ENCODE measurements around the gene SOD1. TPM values are rescaled to one million over a fixed set of nuclear protein-coding genes. Genes with fewer than 3 reads are reported as not detected.
A peak's percentile ranks its signal among the peaks of the same experiment; 100 is the strongest.

SOD1 gene
- total RNA-seq, 1 experiment from 2014 or later: 380 TPM

DNA sequence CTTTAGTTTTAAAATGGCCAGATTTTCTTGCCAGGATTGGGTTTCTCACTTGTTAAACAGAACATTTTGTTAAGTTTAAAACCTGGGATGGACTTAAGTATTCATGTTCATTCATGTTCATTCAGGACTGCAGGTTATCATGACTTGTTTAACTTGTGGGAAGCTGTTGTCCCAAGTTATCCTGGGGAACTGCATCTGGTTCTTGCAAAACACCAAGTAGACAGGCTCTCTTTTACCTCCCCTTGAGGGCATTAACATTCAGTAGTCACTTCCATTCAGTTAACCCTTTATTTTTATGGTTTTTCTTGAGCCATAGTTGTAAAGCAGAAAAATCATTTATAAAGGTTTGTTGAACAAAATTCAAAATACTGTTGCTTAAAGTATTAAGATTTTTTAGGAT lies 8.1 kb downstream of the SOD1 start:
- CTCF ChIA-PET: no interaction called here
- H3K4me1 ChIP-seq (ENCODE audit: insufficient read depth, low read length, poor library complexity, severe bottlenecking): peaks cover 31% of the 10 kb centered on the region
- peaks cover 77% of the 10 kb centered on the region for H3K36me3 ChIP-seq (ENCODE audit: insufficient read depth, low read length, poor library complexity, severe bottlenecking)
- intact Hi-C loops (cut with micrococcal nuclease; ENCODE audit: unreplicated experiment): no loop called here
- no peaks in the 10 kb centered on the region for H3K27me3 ChIP-seq (replicated peaks; ENCODE audit: insufficient read depth, low read depth, low read length, poor library complexity)
- no peak for TF ChIP-seq EZH2 (IDR thresholded peaks at IDR 0.05; ENCODE audit: borderline replicate concordance, low read depth, low read length, poor library complexity, severe bottlenecking)
- TF ChIP-seq, protein P1, sequence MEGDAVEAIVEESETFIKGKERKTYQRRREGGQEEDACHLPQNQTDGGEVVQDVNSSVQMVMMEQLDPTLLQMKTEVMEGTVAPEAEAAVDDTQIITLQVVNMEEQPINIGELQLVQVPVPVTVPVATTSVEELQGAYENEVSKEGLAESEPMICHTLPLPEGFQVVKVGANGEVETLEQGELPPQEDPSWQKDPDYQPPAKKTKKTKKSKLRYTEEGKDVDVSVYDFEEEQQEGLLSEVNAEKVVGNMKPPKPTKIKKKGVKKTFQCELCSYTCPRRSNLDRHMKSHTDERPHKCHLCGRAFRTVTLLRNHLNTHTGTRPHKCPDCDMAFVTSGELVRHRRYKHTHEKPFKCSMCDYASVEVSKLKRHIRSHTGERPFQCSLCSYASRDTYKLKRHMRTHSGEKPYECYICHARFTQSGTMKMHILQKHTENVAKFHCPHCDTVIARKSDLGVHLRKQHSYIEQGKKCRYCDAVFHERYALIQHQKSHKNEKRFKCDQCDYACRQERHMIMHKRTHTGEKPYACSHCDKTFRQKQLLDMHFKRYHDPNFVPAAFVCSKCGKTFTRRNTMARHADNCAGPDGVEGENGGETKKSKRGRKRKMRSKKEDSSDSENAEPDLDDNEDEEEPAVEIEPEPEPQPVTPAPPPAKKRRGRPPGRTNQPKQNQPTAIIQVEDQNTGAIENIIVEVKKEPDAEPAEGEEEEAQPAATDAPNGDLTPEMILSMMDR (conservative IDR thresholded peaks at IDR 0.05; ENCODE audit: low read depth, low read length): no peak
- no peak for DNase-seq (ENCODE audit: low spot score)
- no peak overlapping the region for H3K4me3 ChIP-seq (ENCODE audit: low read depth, low read length, poor library complexity, severe bottlenecking)
- no TSS peak for BruUV-seq (replicated peaks)
- no peaks in the 10 kb centered on the region for H3K9me3 ChIP-seq (ENCODE audit: low read depth, low read length, poor library complexity, severe bottlenecking)
- POLR2A ChIA-PET (ENCODE audit: low non-redundant PET): no interaction called here
- peak overlapping the region; percentile 8 for H3K27ac ChIP-seq (ENCODE audit: low read depth, low read length, poor library complexity, severe bottlenecking)

DNA sequence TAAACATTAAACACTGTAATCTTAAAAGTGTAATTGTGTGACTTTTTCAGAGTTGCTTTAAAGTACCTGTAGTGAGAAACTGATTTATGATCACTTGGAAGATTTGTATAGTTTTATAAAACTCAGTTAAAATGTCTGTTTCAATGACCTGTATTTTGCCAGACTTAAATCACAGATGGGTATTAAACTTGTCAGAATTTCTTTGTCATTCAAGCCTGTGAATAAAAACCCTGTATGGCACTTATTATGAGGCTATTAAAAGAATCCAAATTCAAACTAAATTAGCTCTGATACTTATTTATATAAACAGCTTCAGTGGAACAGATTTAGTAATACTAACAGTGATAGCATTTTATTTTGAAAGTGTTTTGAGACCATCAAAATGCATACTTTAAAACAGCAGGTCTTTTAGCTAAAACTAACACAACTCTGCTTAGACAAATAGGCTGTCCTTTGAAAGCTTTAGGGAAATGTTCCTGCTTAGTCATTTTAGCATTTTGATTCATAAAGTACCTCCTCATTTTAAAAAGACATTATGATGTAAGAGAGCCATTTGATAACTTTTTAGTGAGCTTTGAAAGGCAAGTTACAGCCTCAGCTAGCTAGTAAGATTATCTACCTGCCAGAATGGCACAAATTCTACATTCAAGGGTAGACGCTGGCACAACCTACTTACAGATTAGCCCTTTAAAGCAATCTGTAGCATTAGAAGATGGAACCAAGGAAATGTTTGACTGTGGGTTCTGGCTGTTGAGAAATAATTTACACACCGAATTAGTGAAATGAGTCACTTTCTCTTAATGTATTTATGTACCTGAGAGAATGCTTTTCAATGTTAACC lies 9.4 kb downstream of the SOD1 start:
- Histone ChIP-seq H3K27me3 (replicated peaks; ENCODE audit: insufficient read depth, low read depth, low read length, poor library complexity) (no peaks in the 10 kb centered on the region), H3K4me3 (ENCODE audit: low read depth, low read length, poor library complexity, severe bottlenecking) (no peak overlapping the region), H3K36me3 (ENCODE audit: insufficient read depth, low read length, poor library complexity, severe bottlenecking) (peaks cover 68% of the 10 kb centered on the region), H3K4me1 (ENCODE audit: insufficient read depth, low read length, poor library complexity, severe bottlenecking) (peaks cover 31% of the 10 kb centered on the region), H3K27ac (ENCODE audit: low read depth, low read length, poor library complexity, severe bottlenecking) (peak overlapping the region; percentile 8), H3K9me3 (ENCODE audit: low read depth, low read length, poor library complexity, severe bottlenecking) (no peaks in the 10 kb centered on the region)
- POLR2A ChIA-PET (ENCODE audit: low non-redundant PET): no interaction called here
- CTCF ChIA-PET: no interaction called here
- intact Hi-C loops (cut with micrococcal nuclease; ENCODE audit: unreplicated experiment): no loop called here
- BruUV-seq (replicated peaks): no TSS peak
- DNase-seq (ENCODE audit: low spot score): no peak
- TF ChIP-seq EZH2 (IDR thresholded peaks at IDR 0.05; ENCODE audit: borderline replicate concordance, low read depth, low read length, poor library complexity, severe bottlenecking): no peak
- TF ChIP-seq, protein P1 (conservative IDR thresholded peaks at IDR 0.05; ENCODE audit: low read depth, low read length): no peak

DNA sequence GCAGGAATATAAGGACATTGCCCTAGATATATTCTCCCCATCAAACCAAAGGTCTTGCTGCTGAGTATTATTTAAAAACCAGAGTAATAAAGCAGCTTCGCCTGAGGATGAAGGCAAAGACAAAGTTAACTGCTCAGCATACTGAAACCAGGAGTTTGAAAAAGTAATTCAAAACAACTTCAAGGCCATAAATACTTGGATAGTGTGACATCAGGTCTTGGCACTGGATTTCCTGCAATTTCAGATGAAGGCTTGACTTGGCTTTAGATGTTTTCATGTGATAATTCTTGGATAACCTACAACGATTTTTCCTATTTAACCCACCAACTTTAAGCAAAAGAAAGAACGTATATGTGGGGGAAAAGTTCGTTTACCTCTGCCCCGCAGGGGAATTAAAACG lies 10.6 kb downstream of the SOD1 start:
- Histone ChIP-seq H3K27me3 (replicated peaks; ENCODE audit: insufficient read depth, low read depth, low read length, poor library complexity) (no peaks in the 10 kb centered on the region), H3K27ac (ENCODE audit: low read depth, low read length, poor library complexity, severe bottlenecking) (no peak overlapping the region), H3K36me3 (ENCODE audit: insufficient read depth, low read length, poor library complexity, severe bottlenecking) (peaks cover 63% of the 10 kb centered on the region), H3K4me3 (ENCODE audit: low read depth, low read length, poor library complexity, severe bottlenecking) (no peak overlapping the region), H3K9me3 (ENCODE audit: low read depth, low read length, poor library complexity, severe bottlenecking) (no peaks in the 10 kb centered on the region), H3K4me1 (ENCODE audit: insufficient read depth, low read length, poor library complexity, severe bottlenecking) (peaks cover 28% of the 10 kb centered on the region)
- BruUV-seq (replicated peaks): no TSS peak
- intact Hi-C loops (cut with micrococcal nuclease; ENCODE audit: unreplicated experiment): no loop called here
- ChIA-PET POLR2A (ENCODE audit: low non-redundant PET) (no interaction called here), CTCF (no interaction called here)
- no peak for DNase-seq (ENCODE audit: low spot score)
- TF ChIP-seq EZH2 (IDR thresholded peaks at IDR 0.05; ENCODE audit: borderline replicate concordance, low read depth, low read length, poor library complexity, severe bottlenecking): no peak
- TF ChIP-seq, protein P1 (conservative IDR thresholded peaks at IDR 0.05; ENCODE audit: low read depth, low read length): no peak

Data from A673 (cell line).